ENCODE results near the gene CROCC. TPM values are rescaled to one million over a fixed set of nuclear protein-coding genes. Genes with fewer than 3 reads are reported as not detected.

CROCC gene
- total RNA-seq, 1 donor from 2014 or later, result 52.6 TPM

GRCh38 chr1:16984717-16985116 is 63.0 kb downstream of the CROCC start:
- H3K27me3 Mint-ChIP-seq (ENCODE audit: low read depth), result peaks cover 8% of the 10 kb centered on the region
- H3K4me1 Mint-ChIP-seq, result peaks cover 19% of the 10 kb centered on the region
- H3K9me3 Mint-ChIP-seq, result no peaks in the 10 kb centered on the region
- H3K36me3 Mint-ChIP-seq (ENCODE audit: low read depth), result no peaks in the 10 kb centered on the region
- no peak for DNase-seq (ENCODE audit: low read depth, low spot score)
- TF ChIP-seq, protein P1, sequence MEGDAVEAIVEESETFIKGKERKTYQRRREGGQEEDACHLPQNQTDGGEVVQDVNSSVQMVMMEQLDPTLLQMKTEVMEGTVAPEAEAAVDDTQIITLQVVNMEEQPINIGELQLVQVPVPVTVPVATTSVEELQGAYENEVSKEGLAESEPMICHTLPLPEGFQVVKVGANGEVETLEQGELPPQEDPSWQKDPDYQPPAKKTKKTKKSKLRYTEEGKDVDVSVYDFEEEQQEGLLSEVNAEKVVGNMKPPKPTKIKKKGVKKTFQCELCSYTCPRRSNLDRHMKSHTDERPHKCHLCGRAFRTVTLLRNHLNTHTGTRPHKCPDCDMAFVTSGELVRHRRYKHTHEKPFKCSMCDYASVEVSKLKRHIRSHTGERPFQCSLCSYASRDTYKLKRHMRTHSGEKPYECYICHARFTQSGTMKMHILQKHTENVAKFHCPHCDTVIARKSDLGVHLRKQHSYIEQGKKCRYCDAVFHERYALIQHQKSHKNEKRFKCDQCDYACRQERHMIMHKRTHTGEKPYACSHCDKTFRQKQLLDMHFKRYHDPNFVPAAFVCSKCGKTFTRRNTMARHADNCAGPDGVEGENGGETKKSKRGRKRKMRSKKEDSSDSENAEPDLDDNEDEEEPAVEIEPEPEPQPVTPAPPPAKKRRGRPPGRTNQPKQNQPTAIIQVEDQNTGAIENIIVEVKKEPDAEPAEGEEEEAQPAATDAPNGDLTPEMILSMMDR (conservative IDR thresholded peaks at IDR 0.05), result no peak
- no peak overlapping the region for H3K27ac Mint-ChIP-seq (ENCODE audit: unreplicated experiment)
- no peak overlapping the region for H3K4me3 Mint-ChIP-seq

DNA sequence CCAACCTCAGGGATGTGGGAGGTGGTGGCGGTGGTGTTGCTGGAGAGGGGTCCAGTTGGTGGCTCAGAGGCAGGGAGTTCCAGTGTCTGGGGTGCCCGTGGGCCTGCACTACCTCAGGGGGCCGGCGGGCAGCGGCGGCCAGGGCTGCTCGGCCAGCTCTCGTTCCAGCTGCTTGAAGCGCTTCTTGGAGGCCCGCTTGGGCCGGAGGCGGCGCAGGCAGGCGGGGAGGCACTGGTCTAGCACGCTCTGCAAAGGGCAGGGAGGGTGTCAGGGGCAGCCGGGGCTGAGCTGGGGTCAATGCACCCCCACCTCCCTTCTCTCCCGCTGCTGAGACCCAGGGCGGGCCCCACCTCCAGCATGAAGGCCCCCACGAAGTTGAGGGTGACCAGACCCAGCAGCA is 64.4 kb downstream of the CROCC start:
- no peaks in the 10 kb centered on the region for H3K36me3 Mint-ChIP-seq (ENCODE audit: low read depth)
- H3K9me3 Mint-ChIP-seq, result no peaks in the 10 kb centered on the region
- TF ChIP-seq, protein P1 (conservative IDR thresholded peaks at IDR 0.05), result no peak
- DNase-seq (ENCODE audit: low read depth, low spot score), result no peak
- H3K4me1 Mint-ChIP-seq, result peaks cover 15% of the 10 kb centered on the region
- no peak overlapping the region for H3K27ac Mint-ChIP-seq (ENCODE audit: unreplicated experiment)
- H3K27me3 Mint-ChIP-seq (ENCODE audit: low read depth), result peaks cover 5% of the 10 kb centered on the region
- no peak overlapping the region for H3K4me3 Mint-ChIP-seq

- peaks cover 10% of the 10 kb centered on the region for H3K4me1 Mint-ChIP-seq
- H3K9me3 Mint-ChIP-seq, result no peaks in the 10 kb centered on the region
- H3K27ac Mint-ChIP-seq (ENCODE audit: unreplicated experiment), result no peak overlapping the region
- DNase-seq (ENCODE audit: low read depth, low spot score), result no peak
- H3K27me3 Mint-ChIP-seq (ENCODE audit: low read depth), result peaks cover under 1% of the 10 kb centered on the region
- TF ChIP-seq, protein P1 (conservative IDR thresholded peaks at IDR 0.05), result no peak
- no peak overlapping the region for H3K4me3 Mint-ChIP-seq
- H3K36me3 Mint-ChIP-seq (ENCODE audit: low read depth), result no peaks in the 10 kb centered on the region
Observed at GRCh38 chr1:16986560-16986959, 64.8 kb downstream of the CROCC start.

GRCh38 chr1:16986962-16987361 is 65.2 kb downstream of the CROCC start:
- H3K4me3 Mint-ChIP-seq, result no peak overlapping the region
- no peaks in the 10 kb centered on the region for H3K9me3 Mint-ChIP-seq
- peaks cover 10% of the 10 kb centered on the region for H3K4me1 Mint-ChIP-seq
- peak; percentile 44 for DNase-seq (ENCODE audit: low read depth, low spot score)
- H3K27ac Mint-ChIP-seq (ENCODE audit: unreplicated experiment), result no peak overlapping the region
- no peaks in the 10 kb centered on the region for H3K36me3 Mint-ChIP-seq (ENCODE audit: low read depth)
- H3K27me3 Mint-ChIP-seq (ENCODE audit: low read depth), result no peaks in the 10 kb centered on the region
- TF ChIP-seq, protein P1 (conservative IDR thresholded peaks at IDR 0.05), result peak; percentile 61

DNA sequence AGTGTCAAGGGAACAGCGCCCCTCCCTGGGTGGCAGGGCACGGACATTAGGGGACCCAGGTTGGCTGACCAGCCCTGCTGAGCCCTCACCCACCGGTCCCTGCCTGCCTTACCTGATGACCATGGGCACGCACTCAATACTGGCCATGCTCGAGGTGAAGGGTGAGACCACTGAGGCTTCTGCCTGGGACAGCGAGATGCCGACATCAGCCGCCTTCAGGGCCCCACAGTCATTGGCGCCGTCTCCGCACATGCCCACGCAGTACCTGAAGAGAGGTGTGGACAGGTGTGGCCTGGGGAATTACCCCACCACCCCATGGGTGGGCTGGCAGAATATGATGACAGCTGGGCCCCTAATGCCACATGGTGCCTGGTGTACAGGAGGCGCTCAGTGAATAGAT is 66.5 kb downstream of the CROCC start:
- no peak overlapping the region for H3K27ac Mint-ChIP-seq (ENCODE audit: unreplicated experiment)
- H3K4me3 Mint-ChIP-seq, result no peak overlapping the region
- peaks cover 4% of the 10 kb centered on the region for H3K4me1 Mint-ChIP-seq
- H3K27me3 Mint-ChIP-seq (ENCODE audit: low read depth), result no peaks in the 10 kb centered on the region
- TF ChIP-seq, protein P1 (conservative IDR thresholded peaks at IDR 0.05), result no peak
- H3K9me3 Mint-ChIP-seq, result no peaks in the 10 kb centered on the region
- H3K36me3 Mint-ChIP-seq (ENCODE audit: low read depth), result no peaks in the 10 kb centered on the region
- no peak for DNase-seq (ENCODE audit: low read depth, low spot score)
